ENCODE results near the gene PDCD6IP. TPM values are rescaled to one million over a fixed set of nuclear protein-coding genes. Genes with fewer than 3 reads are reported as not detected.
A peak's percentile ranks its signal among the peaks of the same experiment; 100 is the strongest.

The PDCD6IP gene
- total and polyA plus RNA-seq, 2 donors from 2014 or later: 47.2 to 240 TPM

- Histone ChIP-seq H3K9ac (ENCODE audit: low read length in 3 of 3) (no peak overlapping the region), H3K9me3 (ENCODE audit: control insufficient read depth in 2 of 3, insufficient read depth in 1 of 3, low read length in 3 of 3) (no peaks in the 10 kb centered on the region), H3K27ac (ENCODE audit: low read depth in 2 of 2, low read length in 2 of 2) (no peak overlapping the region), H3K4me3 (ENCODE audit: low read length in 3 of 3) (no peak overlapping the region), H3K27me3 (ENCODE audit: control insufficient read depth, insufficient read depth, low read length) (no peaks in the 10 kb centered on the region), H3K4me1 (ENCODE audit: control insufficient read depth in 2 of 3, insufficient read depth in 2 of 3, low read depth in 1 of 3, low read length in 3 of 3) (no peaks in the 10 kb centered on the region), H3K36me3 (ENCODE audit: control insufficient read depth in 2 of 3, insufficient read depth in 3 of 3, low read length in 3 of 3) (no peaks in the 10 kb centered on the region)
- intact Hi-C loops (cut with DNase I): no loop called here
- FAIRE-seq (no peak), DNase-seq (no peak)
- no peak for TF ChIP-seq CTCF (IDR thresholded peaks at IDR 0.05; ENCODE audit: borderline replicate concordance, extremely low read depth, insufficient read depth)
These were observed 113.3 kb downstream of the PDCD6IP start for GRCh38 chr3:33911525-33912322.

DNA sequence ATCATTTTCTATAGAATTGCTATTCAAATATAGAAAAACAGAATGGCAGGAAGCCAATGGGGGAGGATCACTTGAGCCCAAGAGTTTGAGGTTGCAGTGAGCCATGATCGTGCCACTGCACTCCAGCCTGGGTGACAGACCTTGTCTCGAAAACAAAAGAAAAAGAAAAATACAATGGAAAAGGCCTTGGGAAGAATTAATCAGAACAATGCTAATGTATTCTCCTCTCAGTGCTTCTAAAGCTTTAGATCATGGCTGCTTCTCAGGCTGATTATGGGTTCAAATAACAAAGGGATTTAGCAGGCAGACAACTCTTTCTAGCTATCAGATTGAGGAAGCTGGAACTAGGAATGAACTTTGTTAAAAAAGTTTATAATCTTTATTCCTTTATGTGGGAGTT is 115.8 kb downstream of the PDCD6IP start:
- no peak overlapping the region for H3K9ac ChIP-seq (ENCODE audit: low read length in 3 of 3)
- H3K27ac ChIP-seq (ENCODE audit: low read depth in 2 of 2, low read length in 2 of 2): no peak overlapping the region
- intact Hi-C loops (cut with DNase I): no loop called here
- no peaks in the 10 kb centered on the region for H3K9me3 ChIP-seq (ENCODE audit: control insufficient read depth in 2 of 3, insufficient read depth in 1 of 3, low read length in 3 of 3)
- no peaks in the 10 kb centered on the region for H3K36me3 ChIP-seq (ENCODE audit: control insufficient read depth in 2 of 3, insufficient read depth in 3 of 3, low read length in 3 of 3)
- no peaks in the 10 kb centered on the region for H3K4me1 ChIP-seq (ENCODE audit: control insufficient read depth in 2 of 3, insufficient read depth in 2 of 3, low read depth in 1 of 3, low read length in 3 of 3)
- no peak for TF ChIP-seq CTCF (IDR thresholded peaks at IDR 0.05; ENCODE audit: borderline replicate concordance, extremely low read depth, insufficient read depth)
- FAIRE-seq (no peak), DNase-seq (no peak)
- H3K4me3 ChIP-seq (ENCODE audit: low read length in 3 of 3): no peak overlapping the region
- H3K27me3 ChIP-seq (ENCODE audit: control insufficient read depth, insufficient read depth, low read length): no peaks in the 10 kb centered on the region

- Histone ChIP-seq H3K4me3 (ENCODE audit: low read length in 3 of 3) (no peak overlapping the region), H3K9ac (ENCODE audit: low read length in 3 of 3) (no peak overlapping the region), H3K27me3 (ENCODE audit: control insufficient read depth, insufficient read depth, low read length) (no peaks in the 10 kb centered on the region), H3K4me1 (ENCODE audit: control insufficient read depth in 2 of 3, insufficient read depth in 2 of 3, low read depth in 1 of 3, low read length in 3 of 3) (no peaks in the 10 kb centered on the region), H3K27ac (ENCODE audit: low read depth in 2 of 2, low read length in 2 of 2) (no peak overlapping the region), H3K9me3 (ENCODE audit: control insufficient read depth in 2 of 3, insufficient read depth in 1 of 3, low read length in 3 of 3) (no peaks in the 10 kb centered on the region), H3K36me3 (ENCODE audit: control insufficient read depth in 2 of 3, insufficient read depth in 3 of 3, low read length in 3 of 3) (no peaks in the 10 kb centered on the region)
- no peak for FAIRE-seq
- intact Hi-C loops (cut with DNase I): no loop called here
- TF ChIP-seq CTCF (IDR thresholded peaks at IDR 0.05; ENCODE audit: borderline replicate concordance, extremely low read depth, insufficient read depth): no peak
- DNase-seq: peak in 3 of 5 donors; percentile 15 to 48 (median 29)
These were observed 116.4 kb downstream of the PDCD6IP start for GRCh38 chr3:33914731-33915379.
